Skin of body (tissue), 2 donors: ENCODE results near the gene SLC37A3. TPM values are rescaled to one million over a fixed set of nuclear protein-coding genes. Genes with fewer than 3 reads are reported as not detected.
"Not testable (repeated sequence)": the region's sequence is repeated elsewhere in the genome, so short reads cannot be mapped to it uniquely, and the experiment has no call there.

ENCODE experiments used
- DNase-seq: peaks from one replicate; lab custom pipeline; 2025; lab: John Stamatoyannopoulos, UW
- total RNA-seq: library from RNA; depleted of rRNA; stranded (reverse); fragments of >200 nt; gene quantifications from one replicate; pipeline ENCODE4 v1.2.3, GENCODE V29; 2014

Gene SLC37A3, protein sequence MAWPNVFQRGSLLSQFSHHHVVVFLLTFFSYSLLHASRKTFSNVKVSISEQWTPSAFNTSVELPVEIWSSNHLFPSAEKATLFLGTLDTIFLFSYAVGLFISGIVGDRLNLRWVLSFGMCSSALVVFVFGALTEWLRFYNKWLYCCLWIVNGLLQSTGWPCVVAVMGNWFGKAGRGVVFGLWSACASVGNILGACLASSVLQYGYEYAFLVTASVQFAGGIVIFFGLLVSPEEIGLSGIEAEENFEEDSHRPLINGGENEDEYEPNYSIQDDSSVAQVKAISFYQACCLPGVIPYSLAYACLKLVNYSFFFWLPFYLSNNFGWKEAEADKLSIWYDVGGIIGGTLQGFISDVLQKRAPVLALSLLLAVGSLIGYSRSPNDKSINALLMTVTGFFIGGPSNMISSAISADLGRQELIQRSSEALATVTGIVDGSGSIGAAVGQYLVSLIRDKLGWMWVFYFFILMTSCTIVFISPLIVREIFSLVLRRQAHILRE
- total RNA-seq: 54.9 TPM

DNA sequence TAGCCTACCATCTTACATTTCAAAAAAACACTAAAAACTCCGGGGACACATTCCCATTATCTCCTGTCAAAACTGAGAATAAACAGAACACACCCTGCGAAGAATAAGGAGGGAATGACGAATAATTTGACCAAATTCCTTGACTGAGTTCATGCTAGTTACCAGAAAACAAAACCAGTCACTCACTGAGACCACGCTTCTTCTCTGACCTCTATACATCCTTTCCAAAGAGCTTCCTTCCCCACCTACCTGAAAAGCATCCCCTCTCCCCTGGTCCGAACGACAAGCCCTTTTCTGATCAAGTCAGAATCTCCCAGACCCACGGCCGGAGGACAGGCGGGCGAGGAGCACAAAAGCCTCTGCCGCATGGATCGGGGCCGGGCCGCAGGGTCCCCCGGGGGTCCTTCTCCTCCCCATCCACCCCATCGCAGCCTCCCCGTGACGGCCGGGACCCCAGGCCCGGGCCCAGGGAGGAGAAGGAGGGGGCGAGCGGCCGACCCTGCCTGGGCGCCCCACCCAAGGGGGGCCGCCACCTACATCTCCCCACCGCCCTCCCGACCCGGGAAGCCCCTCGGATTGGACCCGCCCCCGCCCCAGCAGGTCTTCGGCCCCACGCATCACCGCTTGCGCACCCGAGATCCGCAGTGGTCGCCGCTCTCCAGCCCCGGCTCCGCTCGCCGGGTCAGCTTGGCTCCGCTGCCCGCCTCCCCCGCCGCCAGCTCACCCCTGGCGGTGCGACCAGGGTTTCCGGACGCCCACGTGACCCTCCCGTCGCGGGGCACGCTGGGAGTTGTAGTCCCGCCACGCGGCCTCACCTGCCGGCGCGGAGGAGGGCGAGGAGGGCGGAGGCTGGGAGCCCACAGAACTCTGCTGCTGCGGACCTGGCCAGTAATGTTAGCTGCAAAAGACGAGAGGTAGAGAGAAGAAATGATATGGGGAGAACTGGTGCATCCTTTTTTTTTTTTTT is at the start of gene SLC37A3:
TSS of gene SLC37A3 (minus strand) at position 747 of the 967 bp plus-strand sequence. CDS start 16,004 bp downstream, outside the sequence.
- peak; percentile 50 for DNase-seq

DNA sequence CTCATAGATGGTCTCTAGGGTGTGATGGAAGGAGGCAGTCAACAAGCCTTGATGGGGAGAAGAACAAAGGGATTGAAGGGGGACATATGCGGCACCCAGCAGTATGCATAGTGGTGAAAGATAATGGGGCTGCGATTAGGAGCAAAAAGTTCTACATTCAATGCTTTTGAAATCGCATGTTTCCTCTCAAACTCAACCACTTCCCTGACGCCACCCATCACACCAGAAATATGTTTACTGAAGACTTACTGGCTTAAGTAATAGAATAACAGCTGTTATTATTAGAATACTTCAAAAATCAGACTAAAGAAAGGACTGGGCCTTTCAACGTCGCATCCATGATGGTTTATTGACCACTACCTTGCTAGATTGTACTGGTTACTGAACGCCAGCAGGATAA is 49.5 kb upstream of the SLC37A3 start:
- no peak for DNase-seq

DNA sequence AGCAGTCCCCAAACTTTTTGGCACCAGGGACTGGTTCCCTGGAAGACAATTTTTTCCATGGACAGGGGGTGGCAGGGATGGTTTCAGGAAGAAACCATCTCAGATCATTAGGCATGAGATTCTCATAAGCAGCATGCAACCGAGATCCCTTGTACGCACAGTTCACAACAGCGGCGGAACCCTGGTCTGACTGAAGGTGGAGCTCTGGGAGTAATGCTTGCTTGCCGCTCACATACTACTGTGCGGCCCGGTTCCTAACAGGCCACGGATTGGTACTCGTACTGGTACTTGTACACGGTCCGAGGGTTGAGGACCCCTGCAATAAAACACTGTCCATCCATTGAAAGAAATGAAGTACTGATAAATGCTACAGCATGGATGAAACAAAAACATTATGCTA is 48.1 kb upstream of the SLC37A3 start:
- DNase-seq: no peak

DNA sequence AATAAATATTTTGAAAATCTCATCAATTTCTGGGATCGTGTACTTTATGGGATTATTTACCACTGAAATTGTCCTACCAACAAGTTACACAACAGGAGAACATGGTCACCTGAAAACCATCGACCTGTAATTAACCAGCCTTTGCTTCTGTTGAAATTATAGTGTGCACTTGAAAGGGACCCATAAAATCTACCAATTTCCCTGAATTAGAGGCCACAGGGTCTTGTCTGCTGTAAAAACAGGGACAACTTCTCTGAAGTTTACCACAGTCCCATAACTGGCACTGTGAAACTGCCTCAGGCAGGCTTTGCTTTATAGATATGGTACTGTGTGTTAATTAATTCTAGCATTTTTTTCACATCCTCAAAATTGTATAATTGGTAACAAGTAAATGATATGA is 43.2 kb upstream of the SLC37A3 start:
- DNase-seq: no peak

DNA sequence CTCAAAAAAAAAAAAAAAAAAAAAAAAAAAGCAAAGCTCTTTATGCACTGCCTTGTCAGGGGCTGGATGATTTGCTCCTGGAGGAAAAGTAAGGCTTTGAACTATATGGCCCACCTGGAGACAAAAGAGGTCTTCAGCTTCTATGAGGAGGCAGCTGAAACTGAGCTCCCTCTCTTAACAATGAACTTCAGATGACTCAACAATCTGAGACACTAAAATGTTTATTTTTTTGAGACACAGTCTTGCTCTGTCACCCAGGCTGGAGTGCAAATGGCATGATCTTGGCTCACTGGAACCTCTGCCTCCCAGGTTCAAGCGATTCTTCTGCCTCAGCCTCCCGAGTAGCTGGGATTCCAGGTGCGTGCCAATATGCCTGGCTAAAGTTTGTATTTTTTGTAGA is 42.3 kb upstream of the SLC37A3 start:
- DNase-seq: no peak

DNA sequence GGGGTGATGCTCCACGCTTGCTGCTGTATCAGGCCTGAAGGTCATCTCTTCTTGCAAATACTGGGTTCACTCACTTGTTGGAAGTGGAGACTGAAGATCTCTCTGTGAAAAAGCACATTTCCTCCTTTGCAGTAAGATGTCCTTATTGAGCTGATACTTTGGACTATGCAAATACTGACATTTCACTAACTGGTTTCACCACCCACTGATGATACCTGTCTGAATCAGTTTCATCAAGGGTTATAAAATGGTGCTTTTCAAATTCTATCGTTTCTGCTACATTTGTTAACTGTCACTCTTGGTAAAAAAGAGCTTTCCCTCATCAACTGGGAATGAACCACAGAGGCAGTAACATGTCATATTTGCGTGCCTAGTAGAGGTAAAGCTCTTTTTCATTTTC is 41.0 kb upstream of the SLC37A3 start:
- DNase-seq: no peak

DNA sequence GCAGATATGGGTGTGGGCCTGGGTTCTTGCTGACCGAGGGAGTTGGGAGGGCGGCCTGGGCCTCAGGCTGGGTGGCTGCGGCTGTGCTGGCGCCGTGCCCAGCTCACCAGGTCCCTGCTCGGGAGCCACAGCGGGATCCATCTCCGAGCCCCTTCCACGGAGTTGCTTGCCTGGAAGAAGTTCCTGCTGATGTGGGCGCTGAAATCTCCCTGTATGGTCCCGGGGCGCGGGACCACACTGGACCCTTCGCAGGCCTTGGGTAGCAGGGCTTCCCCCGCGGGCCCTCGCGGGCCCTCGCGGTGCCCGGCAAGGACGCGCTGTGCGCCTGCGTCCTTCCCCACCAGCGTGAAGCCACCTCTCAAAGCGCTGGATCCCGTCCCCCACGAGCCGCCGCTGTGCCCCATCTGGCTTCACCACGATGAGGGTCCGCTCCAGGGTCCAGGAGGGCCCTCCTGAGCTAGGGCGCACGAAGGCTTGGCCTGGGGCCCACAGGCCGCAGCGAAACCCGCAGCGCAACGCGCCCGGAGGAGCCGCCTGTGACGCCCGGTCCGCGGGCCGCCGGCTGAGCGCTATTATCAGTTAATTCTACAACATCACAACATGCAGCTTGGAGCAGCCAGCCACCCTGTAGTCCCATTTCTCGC is 37.0 kb upstream of the SLC37A3 start:
- DNase-seq: no peak

DNA sequence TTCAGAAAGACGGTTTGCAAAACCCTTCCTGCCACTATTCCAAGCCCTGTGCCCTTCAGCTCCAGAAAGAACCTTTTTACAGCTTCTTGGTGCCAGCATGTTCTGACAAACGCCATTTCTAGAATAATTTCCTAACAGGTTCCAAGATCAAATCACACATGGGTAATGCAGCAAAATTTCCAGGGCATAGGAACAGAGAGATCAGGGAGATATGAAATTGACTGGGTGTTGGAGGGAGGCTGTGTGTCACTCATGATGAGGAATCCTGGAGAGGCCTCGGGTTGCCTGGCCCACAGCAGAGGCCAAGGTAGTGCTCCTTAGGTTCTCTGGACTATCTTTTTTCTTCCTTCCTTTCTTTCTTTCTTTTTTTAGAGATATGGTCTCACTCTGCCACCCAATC is 35.1 kb upstream of the SLC37A3 start:
- no peak for DNase-seq

DNA sequence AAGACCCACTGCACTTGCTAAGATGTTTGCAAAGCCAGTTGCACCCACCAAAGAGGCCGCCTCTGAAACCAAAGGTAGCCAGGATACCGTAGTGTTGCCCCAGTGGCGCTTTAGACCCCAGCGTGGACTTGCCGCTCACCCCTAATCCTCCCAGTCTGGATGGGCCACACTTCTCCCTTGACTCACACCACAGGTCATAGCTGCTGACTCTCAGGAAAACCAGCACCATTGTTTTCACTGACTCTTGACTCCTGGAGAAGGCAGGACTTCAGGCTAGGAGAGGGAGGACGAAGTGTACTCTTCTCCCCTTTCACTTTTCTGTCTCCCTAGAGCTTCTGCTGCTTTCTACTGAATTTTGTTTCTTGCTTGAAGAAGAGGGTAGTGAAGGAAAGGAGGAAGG is 27.8 kb upstream of the SLC37A3 start:
- no peak for DNase-seq

DNA sequence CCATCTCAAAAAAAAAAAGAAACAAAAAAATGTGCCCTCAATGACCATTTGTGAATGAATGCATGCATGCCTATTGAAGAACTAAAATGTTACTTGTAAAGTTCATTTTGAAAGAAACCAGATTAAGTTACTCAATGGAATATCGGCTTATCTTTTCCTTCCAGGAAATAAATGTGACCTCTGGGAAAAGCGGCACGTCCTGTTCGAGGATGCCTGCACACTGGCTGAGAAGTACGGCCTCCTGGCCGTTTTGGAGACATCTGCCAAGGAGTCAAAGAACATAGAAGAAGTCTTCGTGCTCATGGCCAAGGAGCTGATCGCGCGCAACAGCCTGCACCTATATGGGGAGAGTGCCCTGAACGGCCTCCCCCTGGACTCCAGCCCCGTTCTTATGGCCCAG is 27.4 kb upstream of the SLC37A3 start:
- no peak for DNase-seq

DNA sequence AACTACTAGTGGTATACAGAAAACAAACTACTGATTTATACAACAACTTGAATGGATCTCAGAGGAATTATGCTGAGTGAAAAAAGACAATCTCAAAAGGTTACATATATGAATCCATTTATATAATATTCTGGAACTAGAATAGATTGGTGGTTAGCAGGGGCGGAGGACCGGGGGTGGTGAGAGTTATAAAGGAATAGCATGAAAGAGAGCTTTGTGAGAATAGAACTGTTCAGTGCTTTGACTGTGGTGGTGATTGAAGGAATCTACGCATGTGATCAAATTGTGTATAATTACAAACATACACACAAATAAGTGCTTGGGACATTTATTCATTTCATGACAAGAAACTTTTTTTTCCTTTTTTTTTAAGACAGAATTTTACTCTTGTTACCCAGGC is 25.2 kb upstream of the SLC37A3 start:
- no peak for DNase-seq

DNA sequence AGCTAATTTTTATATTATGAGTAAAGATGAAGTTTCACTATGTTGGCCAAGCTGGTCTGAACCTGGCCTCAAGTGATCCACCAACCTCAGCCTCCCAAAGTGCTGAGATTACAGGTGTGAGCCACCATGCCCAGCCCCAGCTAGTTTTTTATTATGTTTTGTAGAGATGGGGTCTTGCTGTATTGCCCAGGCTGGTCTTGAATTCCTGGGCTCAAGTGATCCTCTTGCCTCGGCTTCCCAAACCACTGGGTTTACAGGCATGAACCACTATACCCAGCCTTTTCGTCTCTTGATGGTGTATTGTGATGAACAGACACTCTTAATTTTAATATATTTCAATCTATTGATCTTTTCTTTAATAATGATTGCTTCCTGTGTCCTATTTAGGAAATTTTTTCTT is 23.2 kb upstream of the SLC37A3 start:
- DNase-seq: no peak

DNA sequence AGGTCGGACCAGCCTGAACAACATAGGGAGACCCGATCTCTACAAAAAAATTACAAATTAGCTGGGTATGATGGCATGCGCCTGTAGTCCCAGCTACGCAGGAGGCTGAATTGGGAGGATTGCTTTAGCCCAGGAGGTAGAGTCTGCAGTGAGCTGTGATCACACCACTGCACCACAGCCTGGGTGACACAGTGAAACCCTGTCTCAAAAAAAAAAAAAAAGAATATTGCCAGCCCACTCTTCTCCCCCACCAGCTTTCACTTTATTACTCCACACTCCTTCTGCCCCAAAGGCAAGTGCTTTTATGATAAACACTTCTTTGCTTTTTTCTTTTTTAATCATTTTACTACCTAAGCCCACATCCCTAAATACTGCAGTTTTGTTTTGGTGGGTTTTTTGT is 20.3 kb upstream of the SLC37A3 start:
- no peak for DNase-seq

DNA sequence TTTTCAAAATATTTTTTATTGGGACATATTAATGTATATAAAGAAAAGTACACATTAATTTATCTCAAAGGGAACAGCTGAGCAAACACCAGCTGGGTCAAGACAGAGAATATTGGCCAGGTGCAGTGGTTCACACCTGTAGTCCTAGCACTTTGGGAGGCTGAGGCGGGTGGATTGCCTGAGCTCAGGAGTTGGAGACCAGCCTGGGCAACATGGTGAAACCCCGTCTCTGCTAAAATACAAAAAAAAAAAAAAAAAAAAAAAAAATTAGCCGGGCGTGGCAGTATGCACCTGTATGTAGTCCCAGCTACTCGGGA is 19.8 kb upstream of the SLC37A3 start:
- DNase-seq: not testable (repeated sequence)

DNA sequence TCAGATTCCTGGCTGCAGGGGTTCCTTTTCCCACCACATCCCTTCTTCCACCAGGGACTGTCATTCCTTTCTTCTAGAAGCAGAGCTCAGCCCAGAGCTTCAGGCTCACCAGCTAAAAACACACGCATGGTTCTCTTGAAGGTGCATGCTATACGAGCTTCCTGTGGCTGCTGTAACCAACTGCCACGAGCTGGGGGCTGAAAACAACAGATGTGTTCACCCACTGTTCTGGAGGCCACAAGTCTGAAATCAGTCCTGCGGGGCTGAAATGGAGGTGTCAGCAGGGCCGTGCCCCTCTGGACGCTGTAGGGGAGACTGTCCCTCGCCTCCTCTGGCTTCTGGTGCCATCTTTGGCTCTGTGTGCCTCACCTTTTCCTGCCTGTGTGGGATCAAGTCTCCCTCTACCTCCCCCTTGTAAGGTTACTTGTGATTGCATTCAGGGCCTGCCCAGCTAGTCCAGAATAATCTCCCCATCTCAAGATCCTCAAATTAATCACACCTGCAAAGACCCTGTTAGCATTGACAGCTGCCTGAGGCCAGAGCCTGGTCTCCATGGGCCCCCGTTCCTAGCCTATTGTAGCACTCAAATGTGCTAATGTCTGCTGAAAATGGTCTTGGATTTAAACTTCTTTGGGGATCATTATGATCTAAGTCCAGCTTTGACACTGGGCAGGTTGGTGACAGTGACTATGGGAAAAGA is 19.3 kb upstream of the SLC37A3 start:
- no peak for DNase-seq

DNA sequence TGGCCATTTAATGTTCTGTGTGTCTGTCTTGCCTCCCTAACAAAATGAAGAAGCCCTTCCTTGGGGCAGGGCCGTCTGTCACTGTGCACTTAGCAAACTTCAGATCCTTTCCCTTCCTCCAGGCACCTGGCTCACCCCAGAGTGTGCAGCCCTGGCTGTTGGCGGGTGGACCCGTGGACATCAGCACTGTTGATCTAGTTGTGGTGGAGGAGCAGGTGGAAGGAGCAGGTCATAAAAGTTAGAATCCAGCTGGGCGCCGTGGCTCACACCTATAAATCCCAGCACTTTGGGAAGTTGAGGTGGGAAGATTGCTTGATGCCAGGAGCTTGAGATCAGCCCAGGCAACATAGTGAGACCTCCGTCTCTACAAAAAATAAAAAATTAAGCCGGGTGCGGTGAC is 18.2 kb upstream of the SLC37A3 start:
- no peak for DNase-seq

DNA sequence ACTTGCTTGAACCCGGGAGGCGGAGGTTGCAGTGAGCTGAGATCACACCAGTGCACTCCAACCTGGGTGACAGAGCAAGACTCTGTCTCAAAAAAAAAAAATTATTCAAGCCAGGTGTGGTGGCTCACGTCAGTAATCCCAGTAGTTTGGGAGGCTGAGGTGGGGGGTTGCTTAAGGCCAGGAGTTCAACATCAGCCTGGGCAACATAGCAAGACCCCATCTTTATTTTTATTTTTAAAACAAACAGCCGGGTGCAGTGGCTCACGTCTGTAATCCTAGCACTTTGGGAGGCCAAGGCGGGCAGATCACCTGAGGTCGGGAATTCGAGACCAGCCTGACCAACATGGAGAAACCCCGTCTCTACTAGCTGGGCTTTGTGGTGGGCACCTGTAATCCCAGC is 17.5 kb upstream of the SLC37A3 start:
- not testable (repeated sequence) for DNase-seq

DNA sequence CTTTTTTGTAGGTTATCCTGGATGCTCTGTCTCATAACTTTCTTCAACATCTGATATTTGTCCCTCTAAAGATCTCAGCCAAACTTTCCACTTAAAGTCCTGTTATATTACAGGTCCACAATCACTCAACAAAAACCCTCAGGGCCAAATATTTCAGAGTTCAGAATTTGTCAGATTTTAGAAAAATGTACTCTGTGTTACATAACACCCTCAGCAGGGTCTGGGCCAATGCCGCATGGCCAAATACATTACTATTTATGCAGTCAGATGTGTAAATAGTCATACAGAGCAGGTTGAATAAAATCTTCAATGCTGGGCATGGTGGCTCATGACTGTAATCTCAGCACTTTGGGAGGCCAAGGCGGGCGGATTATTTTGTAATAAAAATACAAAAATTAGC is 17.0 kb upstream of the SLC37A3 start:
- DNase-seq: no peak

DNA sequence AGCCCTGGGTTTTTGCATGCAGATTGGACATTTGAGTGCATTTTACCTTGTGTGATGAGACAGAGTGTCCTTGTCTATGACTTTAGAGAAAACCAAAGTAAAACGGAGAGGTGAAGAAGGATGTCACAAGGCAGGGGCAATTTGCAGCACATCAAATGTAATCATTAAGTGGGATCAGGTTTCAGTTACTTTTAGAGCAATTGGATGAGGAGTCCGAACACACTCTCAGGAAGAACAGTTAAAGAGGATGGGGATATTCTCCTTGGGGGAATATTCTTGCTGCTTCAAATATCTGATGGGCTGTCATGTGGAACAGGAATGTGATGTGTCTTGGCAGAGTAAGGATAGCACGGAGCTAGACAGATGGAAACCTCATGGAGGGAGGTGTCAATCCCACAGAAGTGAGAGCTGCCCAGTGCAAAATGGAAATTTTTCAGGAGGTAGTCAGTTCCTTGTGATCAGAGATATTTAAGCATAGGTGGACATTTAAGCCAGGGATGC is 6.3 kb upstream of the SLC37A3 start:
- no peak for DNase-seq

DNA sequence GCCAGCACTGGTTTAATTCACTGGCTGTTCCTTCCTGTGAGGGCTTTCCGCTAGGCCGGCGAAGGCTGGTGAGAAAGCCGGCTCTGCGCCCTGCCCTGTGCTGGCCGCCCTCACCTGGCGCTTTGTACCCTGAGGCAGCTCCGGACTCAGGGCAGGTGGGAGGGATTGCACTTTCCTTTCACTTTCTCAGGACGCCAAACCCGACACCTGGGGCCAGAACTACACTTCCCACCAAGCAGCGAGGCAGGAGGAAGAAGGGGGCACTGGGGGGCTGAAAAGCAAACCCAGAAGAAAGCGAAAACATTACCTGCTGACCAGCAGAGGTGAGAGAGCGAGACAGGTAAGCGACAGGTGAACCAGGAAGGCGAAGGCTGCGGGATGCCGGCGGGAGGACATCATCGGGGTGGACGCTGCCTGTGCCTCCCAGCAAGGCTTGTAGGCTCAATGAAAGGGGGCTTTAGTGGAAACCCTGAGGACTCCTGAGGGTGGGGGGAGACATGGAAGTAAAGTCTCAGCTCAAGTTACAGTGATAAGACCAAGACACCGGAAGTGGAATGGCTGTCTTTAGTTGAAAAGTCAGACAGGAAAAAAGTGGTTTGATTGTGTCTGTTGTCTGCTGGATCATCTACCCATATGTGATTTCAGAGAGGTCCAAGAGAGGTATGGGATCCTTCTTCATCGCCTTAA is 5.7 kb upstream of the SLC37A3 start, which contains the start of gene RAB19:
TSS of gene RAB19 (plus strand) at position 181 of the 687 bp plus-strand sequence. CDS start 3,589 bp downstream, outside the sequence.
- DNase-seq: no peak
